ENCODE results near the gene TMEM40.

DNA sequence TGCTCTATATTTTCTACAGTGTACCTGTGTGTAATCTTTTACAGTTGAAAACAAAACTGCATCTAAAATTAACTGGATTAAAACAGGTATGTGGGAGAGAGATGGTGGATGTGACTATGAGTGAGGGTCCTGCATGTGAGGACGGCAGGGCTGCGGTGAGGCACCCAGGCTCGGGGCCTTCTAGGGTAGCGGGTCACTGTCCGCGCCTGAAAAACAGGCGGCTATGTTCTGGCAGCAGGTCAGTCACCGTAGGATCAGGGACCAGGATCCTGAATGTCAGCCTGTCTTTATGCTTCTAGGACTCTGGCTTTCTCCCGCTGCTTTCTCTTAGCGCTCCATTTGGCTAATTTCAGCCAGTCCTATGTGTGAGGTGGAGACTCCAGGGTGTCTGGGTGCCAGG, 12.6 kb downstream of the TMEM40 start:
- TF ChIP-seq, protein P1, sequence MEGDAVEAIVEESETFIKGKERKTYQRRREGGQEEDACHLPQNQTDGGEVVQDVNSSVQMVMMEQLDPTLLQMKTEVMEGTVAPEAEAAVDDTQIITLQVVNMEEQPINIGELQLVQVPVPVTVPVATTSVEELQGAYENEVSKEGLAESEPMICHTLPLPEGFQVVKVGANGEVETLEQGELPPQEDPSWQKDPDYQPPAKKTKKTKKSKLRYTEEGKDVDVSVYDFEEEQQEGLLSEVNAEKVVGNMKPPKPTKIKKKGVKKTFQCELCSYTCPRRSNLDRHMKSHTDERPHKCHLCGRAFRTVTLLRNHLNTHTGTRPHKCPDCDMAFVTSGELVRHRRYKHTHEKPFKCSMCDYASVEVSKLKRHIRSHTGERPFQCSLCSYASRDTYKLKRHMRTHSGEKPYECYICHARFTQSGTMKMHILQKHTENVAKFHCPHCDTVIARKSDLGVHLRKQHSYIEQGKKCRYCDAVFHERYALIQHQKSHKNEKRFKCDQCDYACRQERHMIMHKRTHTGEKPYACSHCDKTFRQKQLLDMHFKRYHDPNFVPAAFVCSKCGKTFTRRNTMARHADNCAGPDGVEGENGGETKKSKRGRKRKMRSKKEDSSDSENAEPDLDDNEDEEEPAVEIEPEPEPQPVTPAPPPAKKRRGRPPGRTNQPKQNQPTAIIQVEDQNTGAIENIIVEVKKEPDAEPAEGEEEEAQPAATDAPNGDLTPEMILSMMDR (IDR thresholded peaks at IDR 0.05) = no peak
- TF ChIP-seq POLR2A (IDR thresholded peaks at IDR 0.05) = no peak
